OCI-LY3 (cell line): ENCODE data around the gene S100A9.

Experiments
- H2AFZ ChIP-seq: fragments of 200-600, 300-600 bp; shearing (Covaris generic); 2 replicates; pipeline ENCODE4 v1.6.0; 2014; ENCODE audit warnings: antibody characterized with exemption, low read depth, low read length
- H3K27ac ChIP-seq: fragments of 200-600, 300-600 bp; sonication (generic); 2 replicates; pipeline ENCODE4 v1.5.1; 2014; ENCODE audit warnings: mild to moderate bottlenecking, low read length, moderate library complexity, mixed read lengths
- H3K27me3 ChIP-seq: fragments of 200-600, 300-600 bp; sonication (generic); 2 replicates; pipeline ENCODE4 v1.6.1; 2014; ENCODE audit warnings: low read depth, low read length, mixed read lengths
- H3K36me3 ChIP-seq: fragments of 200-600, 300-600 bp; sonication (generic); replicated peaks from 2 replicates; pipeline ENCODE3; 2014; ENCODE audit warnings: low read depth, low read length, mixed read lengths
- H3K4me1 ChIP-seq: fragments of 300-600, 200-600 bp; sonication (generic); 2 replicates; pipeline ENCODE4 v1.6.1; 2014; ENCODE audit warnings: low read length, mixed read lengths
- H3K4me2 ChIP-seq: fragments of 200-600, 300-600 bp; sonication (generic); 2 replicates; pipeline ENCODE4 v1.6.1; 2014; ENCODE audit warnings: low read length, mixed read lengths
- H3K4me3 ChIP-seq: fragments of 300-600, 200-600 bp; sonication (generic); 2 replicates; pipeline ENCODE4 v1.5.1; 2014; ENCODE audit warnings: antibody characterized with exemption, mild to moderate bottlenecking, low read length, moderate library complexity
- H3K79me2 ChIP-seq: fragments of 300-600, 200-600 bp; shearing (Covaris generic); 2 replicates; pipeline ENCODE4 v1.6.1; 2014; ENCODE audit warnings: mild to moderate bottlenecking, low read length, mixed read lengths
- H3K9ac ChIP-seq: fragments of 300-600, 200-600 bp; shearing (Covaris generic); 2 replicates; pipeline ENCODE4 v1.6.0; 2014; ENCODE audit warnings: mild to moderate bottlenecking, low read length, moderate library complexity
- H3K9me3 ChIP-seq: fragments of 200-600, 300-600 bp; shearing (Covaris generic); 2 replicates; pipeline ENCODE4 v1.6.1; 2014; ENCODE audit warnings: low read length, mixed read lengths; ENCODE audit not compliant: insufficient read depth
- H4K20me1 ChIP-seq: fragments of 200-600, 300-600 bp; sonication (generic); 2 replicates; pipeline ENCODE4 v1.6.1; 2016; ENCODE audit warnings: low read length, mixed read lengths; ENCODE audit not compliant: insufficient read depth
- EZH2phosphoT487 ChIP-seq: fragments of 200-600 bp; shearing (Covaris generic); IDR thresholded peaks from 2 replicates; pipeline ENCODE4 v1.6.1; 2018; ENCODE audit warnings: antibody characterized with exemption, mixed run types, low read depth
- TF ChIP-seq, protein P1 (sequence below): fragments of 200-600, 300-600 bp; sonication (generic); IDR thresholded peaks from 2 replicates; pipeline ENCODE4 v1.5.1; 2014; ENCODE audit warnings: antibody characterized with exemption, low read length, low read depth

S100A9 gene

DNA sequence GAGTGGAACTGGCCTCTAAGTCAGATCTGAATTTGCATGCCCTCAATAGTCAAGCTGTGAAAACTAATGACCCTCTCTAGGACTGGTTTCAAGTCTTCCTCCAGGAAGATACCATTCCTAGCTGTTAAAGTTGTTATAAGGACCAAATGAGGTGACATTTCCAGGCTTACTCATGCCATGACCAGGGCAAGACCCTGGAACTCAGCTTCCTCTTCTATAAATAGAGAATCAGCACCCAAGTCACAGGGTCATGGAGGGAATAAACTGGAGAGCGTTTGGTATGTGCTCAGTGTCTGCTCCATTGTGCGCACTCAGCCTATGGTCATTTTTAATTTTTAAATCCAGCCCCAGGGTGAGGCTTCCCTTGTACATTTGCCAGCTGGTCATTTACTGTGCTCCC is 2.5 kb downstream of the S100A9 start:
- no peak for TF ChIP-seq EZH2phosphoT487
- TF ChIP-seq, protein P1, sequence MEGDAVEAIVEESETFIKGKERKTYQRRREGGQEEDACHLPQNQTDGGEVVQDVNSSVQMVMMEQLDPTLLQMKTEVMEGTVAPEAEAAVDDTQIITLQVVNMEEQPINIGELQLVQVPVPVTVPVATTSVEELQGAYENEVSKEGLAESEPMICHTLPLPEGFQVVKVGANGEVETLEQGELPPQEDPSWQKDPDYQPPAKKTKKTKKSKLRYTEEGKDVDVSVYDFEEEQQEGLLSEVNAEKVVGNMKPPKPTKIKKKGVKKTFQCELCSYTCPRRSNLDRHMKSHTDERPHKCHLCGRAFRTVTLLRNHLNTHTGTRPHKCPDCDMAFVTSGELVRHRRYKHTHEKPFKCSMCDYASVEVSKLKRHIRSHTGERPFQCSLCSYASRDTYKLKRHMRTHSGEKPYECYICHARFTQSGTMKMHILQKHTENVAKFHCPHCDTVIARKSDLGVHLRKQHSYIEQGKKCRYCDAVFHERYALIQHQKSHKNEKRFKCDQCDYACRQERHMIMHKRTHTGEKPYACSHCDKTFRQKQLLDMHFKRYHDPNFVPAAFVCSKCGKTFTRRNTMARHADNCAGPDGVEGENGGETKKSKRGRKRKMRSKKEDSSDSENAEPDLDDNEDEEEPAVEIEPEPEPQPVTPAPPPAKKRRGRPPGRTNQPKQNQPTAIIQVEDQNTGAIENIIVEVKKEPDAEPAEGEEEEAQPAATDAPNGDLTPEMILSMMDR = no peak
- no peak overlapping the region for H3K4me2 ChIP-seq

DNA sequence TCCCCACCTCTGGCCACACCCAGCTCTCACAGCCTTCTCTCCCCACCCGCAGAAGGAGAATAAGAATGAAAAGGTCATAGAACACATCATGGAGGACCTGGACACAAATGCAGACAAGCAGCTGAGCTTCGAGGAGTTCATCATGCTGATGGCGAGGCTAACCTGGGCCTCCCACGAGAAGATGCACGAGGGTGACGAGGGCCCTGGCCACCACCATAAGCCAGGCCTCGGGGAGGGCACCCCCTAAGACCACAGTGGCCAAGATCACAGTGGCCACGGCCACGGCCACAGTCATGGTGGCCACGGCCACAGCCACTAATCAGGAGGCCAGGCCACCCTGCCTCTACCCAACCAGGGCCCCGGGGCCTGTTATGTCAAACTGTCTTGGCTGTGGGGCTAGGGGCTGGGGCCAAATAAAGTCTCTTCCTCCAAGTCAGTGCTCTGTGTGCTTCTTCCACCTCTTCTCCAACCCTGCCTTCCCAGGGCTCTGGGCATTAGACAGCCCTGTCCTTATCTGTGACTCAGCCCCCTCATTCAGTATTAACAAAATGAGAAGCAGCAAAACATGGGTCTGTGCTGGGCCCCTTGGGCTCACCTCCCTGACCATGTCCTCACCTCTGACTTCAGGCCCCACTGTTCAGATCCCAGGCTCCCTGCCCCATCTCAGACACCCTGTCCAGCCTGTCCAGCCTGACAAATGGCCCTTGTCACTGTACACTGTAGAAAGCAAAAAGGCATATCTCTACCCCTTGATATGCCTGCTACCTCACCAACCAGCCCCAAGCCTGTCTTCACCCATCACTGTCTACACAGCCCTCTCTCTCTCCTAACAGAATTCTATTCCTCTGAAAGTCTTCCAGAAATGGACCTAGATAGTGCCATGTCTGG is 3.2 kb downstream of the S100A9 start:
- H3K79me2 ChIP-seq = no peaks in the 10 kb centered on the region
- H3K4me3 ChIP-seq = no peak overlapping the region
- H3K4me2 ChIP-seq = no peak overlapping the region
- H3K4me1 ChIP-seq = peaks cover 31% of the 10 kb centered on the region
- H3K27ac ChIP-seq = no peak overlapping the region
- no peak overlapping the region for H2AFZ ChIP-seq
- H3K9ac ChIP-seq = no peak overlapping the region
- no peaks in the 10 kb centered on the region for H4K20me1 ChIP-seq
- H3K9me3 ChIP-seq = no peaks in the 10 kb centered on the region
- peaks cover 21% of the 10 kb centered on the region for H3K27me3 ChIP-seq
- no peaks in the 10 kb centered on the region for H3K36me3 ChIP-seq
- TF ChIP-seq, protein P1 = no peak
- TF ChIP-seq EZH2phosphoT487 = no peak

More for the DNA sequence above, 2.5 kb downstream of the S100A9 start:
- no peaks in the 10 kb centered on the region for H3K79me2 ChIP-seq
- H3K4me3 ChIP-seq = no peak overlapping the region
- H3K36me3 ChIP-seq = no peaks in the 10 kb centered on the region
- H2AFZ ChIP-seq = no peak overlapping the region
- H3K4me1 ChIP-seq = peaks cover 31% of the 10 kb centered on the region
- H3K9me3 ChIP-seq = no peaks in the 10 kb centered on the region
- no peak overlapping the region for H3K9ac ChIP-seq
- H4K20me1 ChIP-seq = no peaks in the 10 kb centered on the region
- no peak overlapping the region for H3K27ac ChIP-seq
- H3K27me3 ChIP-seq = peaks cover 18% of the 10 kb centered on the region

DNA sequence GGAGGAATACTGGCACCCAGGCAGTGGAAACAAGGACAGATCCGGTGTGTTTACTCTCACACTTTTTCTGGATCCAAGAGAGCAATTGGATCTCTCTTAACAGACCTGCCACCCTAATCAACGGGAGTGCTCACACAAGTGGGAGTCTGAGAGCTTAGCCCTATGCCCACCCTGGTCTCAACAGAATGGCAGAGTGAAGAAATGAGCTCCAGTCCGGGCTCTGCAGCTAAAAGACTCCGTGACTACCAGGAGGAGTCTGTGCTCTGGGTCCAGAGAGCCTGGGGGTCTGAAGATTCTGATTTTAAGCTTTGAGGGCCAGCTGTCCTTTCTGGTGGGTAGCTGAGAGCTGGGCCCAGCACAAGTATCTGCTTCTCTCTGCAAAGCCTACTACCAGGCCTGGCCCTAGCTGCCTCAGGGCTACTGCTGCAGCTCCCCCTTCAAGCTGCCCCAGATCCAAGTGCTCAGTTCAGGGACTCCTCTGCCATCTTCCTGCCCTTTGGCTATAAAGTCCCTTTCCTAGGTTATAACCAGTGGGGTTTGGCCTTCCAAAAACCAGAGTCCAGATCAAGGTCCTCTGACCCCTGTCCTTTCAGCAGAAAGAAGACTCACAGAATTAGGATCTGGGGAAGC is 3.9 kb downstream of the S100A9 start:
- H3K27ac ChIP-seq = no peak overlapping the region
- H2AFZ ChIP-seq = no peak overlapping the region
- no peak overlapping the region for H3K4me2 ChIP-seq
- peaks cover 31% of the 10 kb centered on the region for H3K4me1 ChIP-seq
- no peaks in the 10 kb centered on the region for H3K9me3 ChIP-seq
- TF ChIP-seq EZH2phosphoT487 = no peak
- TF ChIP-seq, protein P1 = no peak
- no peaks in the 10 kb centered on the region for H4K20me1 ChIP-seq
- H3K4me3 ChIP-seq = no peak overlapping the region
- peaks cover 20% of the 10 kb centered on the region for H3K27me3 ChIP-seq
- H3K36me3 ChIP-seq = no peaks in the 10 kb centered on the region
- H3K79me2 ChIP-seq = no peaks in the 10 kb centered on the region
- H3K9ac ChIP-seq = no peak overlapping the region

DNA sequence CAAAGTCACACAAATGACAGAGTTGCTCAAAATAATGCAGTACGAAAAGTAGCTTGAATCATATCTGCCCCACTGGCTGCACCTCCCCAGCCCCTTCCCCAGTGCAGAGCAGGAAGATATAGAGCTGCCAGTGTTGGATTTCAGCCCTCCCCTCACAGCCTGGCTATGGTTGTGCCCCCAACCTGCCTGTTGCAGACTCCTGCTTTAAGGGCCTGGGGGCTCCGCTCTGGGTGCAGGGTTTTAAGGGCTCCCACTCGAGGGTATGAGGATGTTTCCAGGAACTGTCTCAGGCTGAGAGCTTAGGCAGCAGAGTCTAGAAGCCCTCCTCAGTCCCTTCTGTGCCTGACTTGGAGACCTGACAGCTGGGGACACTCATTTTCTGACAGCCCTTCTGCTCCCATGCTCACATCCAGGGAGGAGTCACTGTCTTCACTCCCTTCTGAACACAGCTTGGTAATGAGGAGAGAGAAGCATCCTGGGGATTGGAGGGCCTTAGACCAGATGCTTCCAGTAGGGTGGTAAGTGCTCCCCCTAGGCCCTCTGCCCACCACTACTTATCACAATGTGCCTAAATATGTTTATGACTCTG is 4.6 kb downstream of the S100A9 start:
- Histone ChIP-seq H3K27me3 (peaks cover 16% of the 10 kb centered on the region), H3K9me3 (no peaks in the 10 kb centered on the region), H3K27ac (no peak overlapping the region), H3K4me2 (no peak overlapping the region), H4K20me1 (no peaks in the 10 kb centered on the region), H3K9ac (no peak overlapping the region), H3K4me3 (no peak overlapping the region), H3K4me1 (peaks cover 30% of the 10 kb centered on the region), H3K36me3 (no peaks in the 10 kb centered on the region), H2AFZ (no peak overlapping the region), H3K79me2 (no peaks in the 10 kb centered on the region)
- TF ChIP-seq EZH2phosphoT487 = no peak
- TF ChIP-seq, protein P1 = no peak
